Mucosa of stomach (tissue), 1 donor: ENCODE data around the gene ITGB5.

Source experiments
- H3K27me3 ChIP-seq: one replicate; pipeline ENCODE4 v1.7.0; 2013; ENCODE audit warnings: mild to moderate bottlenecking, low read length; ENCODE audit not compliant: control insufficient read depth, insufficient read depth
- H3K36me3 ChIP-seq: one replicate; pipeline ENCODE4 v1.7.0; 2013; ENCODE audit warnings: low read length; ENCODE audit not compliant: control insufficient read depth, insufficient read depth
- H3K4me1 ChIP-seq: one replicate; pipeline ENCODE4 v1.7.0; 2013; ENCODE audit warnings: mild to moderate bottlenecking, low read length; ENCODE audit not compliant: control insufficient read depth, insufficient read depth
- H3K4me3 ChIP-seq: one replicate; pipeline ENCODE4 v1.7.0; 2013; ENCODE audit warnings: low read length
- H3K9ac ChIP-seq: one replicate; pipeline ENCODE4 v1.7.0; 2013; ENCODE audit warnings: mild to moderate bottlenecking, low read length, moderate library complexity
- H3K9me3 ChIP-seq: one replicate; pipeline ENCODE4 v1.7.0; 2013; ENCODE audit warnings: mild to moderate bottlenecking, low read length, moderate library complexity; ENCODE audit not compliant: control insufficient read depth
- donor health status: Pancreatic carcinoma.

ITGB5 gene

DNA sequence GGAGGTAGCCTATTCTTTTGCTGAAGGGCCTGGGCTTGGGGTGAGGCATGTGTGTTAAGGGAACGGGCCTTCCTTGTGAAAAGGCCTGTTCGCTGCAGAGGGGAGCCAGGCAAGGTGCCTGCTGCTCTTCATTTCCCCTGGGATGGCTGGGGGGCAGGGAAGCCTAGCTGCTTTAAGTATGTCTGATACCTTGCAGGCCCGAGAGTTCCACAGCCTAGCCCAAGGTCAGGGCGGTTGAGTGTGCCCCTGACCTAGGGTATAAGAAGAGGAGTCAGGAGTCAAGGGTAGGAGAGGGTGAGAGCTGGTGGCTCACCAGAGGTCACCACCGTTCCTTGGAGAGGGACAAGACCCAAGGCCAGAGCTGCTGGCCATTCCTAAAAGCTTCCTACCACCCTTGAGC, 110.3 kb downstream of the ITGB5 start:
- no peaks in the 10 kb centered on the region for H3K27me3 ChIP-seq
- H3K36me3 ChIP-seq: no peaks in the 10 kb centered on the region
- no peak overlapping the region for H3K9ac ChIP-seq
- H3K4me1 ChIP-seq: peaks cover 19% of the 10 kb centered on the region
- no peaks in the 10 kb centered on the region for H3K9me3 ChIP-seq
- no peak overlapping the region for H3K4me3 ChIP-seq

DNA sequence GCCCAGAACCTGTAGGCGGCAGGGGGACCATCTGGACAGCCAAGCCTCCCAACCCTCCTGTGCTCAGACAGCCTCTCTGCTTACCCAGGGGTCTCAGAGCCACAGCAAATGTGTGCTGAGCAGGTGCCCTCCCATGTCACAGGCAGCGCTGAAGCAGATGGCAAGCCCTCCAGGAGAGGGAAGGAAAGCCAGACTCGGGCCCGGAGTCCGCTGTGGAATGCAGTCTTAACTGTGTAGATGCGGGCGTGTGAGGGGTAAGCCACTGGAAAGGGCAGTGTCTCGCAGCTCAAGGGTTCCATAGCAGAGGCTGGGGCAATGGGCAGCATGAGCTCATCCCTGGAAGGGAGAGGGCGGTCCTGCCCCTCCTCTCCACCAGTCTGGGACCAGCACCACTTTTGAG, 111.3 kb downstream of the ITGB5 start:
- Histone ChIP-seq H3K4me1 (peaks cover 20% of the 10 kb centered on the region), H3K36me3 (no peaks in the 10 kb centered on the region), H3K27me3 (no peaks in the 10 kb centered on the region), H3K9me3 (no peaks in the 10 kb centered on the region), H3K4me3 (no peak overlapping the region), H3K9ac (no peak overlapping the region)

DNA sequence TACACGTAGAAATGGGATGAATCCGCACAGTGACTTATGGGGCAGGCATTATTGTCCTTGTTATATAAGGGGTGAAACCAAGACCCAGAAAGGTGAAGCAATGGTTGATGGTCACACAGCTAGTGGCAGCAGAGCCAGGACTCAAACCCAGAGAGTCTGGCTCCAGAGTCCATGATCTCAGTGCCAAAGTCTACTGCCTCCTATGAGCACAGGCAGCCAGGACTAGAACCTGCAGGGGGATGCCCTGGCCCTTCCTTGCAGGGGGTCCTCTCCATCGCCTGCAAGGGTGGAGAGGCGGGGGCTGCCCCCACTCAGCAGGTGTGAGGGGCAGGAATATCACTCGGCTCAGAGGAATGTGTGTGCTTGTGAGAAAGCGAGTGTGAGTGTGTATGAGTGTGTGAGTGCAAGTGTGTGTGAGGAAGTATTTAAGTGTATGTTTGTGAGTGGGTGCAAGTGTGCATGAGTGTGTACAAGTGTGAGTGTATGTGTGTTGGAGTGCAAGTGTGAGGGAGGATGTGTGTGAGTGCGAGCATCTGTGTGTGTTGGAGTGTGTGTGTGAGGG, 112.2 kb downstream of the ITGB5 start:
- peaks cover 13% of the 10 kb centered on the region for H3K4me1 ChIP-seq
- H3K9me3 ChIP-seq: no peaks in the 10 kb centered on the region
- H3K9ac ChIP-seq: no peak overlapping the region
- H3K4me3 ChIP-seq: no peak overlapping the region
- no peaks in the 10 kb centered on the region for H3K27me3 ChIP-seq
- H3K36me3 ChIP-seq: no peaks in the 10 kb centered on the region

DNA sequence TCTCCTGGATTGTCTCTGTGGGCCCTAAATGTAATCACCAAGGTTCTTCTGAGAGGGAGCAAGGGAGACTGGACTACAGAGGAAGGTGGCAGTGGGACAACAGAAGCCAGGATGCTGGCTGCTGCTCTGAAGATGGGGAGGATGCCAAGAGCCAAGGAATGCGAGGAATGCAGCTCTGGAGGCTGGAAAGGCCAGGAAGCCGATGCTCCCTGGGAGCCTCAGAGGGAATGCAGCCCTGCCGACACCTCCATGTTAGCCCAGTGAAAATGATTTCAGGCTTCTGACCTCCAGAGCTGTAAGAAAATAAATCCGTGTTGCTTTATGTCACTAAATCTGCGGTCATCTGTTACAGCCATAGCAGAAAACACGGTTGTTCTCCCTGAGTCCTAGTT, 112.8 kb downstream of the ITGB5 start:
- Histone ChIP-seq H3K27me3 (no peaks in the 10 kb centered on the region), H3K9ac (no peak overlapping the region), H3K9me3 (no peaks in the 10 kb centered on the region), H3K36me3 (no peaks in the 10 kb centered on the region), H3K4me1 (peaks cover 9% of the 10 kb centered on the region), H3K4me3 (no peak overlapping the region)

DNA sequence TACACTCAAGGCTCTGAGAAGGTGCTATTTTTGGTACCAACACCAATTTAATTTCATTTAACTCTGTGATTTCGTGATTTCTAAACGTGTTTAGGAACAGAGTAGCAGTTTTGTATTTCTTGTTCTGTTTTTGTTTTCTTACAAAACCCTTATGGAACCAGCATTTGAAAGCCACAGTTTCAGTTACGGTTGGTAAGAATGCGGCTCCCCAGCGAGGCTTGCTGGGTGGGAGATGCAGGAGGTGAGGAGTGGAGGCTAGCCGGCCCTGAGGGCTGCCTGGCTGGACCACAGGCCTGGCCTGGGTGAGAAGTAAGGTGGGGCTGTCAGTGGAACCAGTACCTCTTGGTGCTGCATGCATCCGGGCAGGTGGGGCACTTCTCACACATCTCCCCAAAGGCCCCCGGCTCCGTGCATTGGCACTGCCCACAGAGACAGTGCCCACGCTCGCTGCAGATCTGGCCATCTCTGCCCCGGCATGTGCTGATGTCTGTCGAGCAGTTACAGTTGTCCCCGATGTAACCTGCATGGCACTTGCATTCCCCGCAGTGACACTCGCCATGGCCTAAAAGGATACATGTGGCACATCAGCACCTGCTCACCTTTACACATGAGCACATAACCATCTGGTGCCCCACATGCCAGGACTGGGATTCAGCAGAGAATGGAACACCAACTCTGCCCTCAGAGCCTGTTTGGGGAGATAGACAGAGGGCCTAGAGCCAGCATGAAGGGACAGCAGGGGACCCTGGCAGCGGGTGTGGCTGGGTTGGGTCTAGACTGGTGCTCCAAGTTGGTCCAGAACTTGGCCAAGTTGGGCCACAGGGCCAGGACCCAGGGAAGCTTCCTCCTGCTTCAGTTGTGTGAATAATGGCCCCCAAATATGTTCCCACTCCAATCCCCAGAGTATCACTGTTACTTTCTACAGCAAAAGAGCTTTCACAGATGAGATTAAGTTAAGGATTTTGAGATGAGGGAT, 113.5 kb downstream of the ITGB5 start:
- Histone ChIP-seq H3K36me3 (no peaks in the 10 kb centered on the region), H3K9ac (no peak overlapping the region), H3K4me3 (no peak overlapping the region), H3K9me3 (no peaks in the 10 kb centered on the region), H3K4me1 (peaks cover 9% of the 10 kb centered on the region), H3K27me3 (no peaks in the 10 kb centered on the region)

DNA sequence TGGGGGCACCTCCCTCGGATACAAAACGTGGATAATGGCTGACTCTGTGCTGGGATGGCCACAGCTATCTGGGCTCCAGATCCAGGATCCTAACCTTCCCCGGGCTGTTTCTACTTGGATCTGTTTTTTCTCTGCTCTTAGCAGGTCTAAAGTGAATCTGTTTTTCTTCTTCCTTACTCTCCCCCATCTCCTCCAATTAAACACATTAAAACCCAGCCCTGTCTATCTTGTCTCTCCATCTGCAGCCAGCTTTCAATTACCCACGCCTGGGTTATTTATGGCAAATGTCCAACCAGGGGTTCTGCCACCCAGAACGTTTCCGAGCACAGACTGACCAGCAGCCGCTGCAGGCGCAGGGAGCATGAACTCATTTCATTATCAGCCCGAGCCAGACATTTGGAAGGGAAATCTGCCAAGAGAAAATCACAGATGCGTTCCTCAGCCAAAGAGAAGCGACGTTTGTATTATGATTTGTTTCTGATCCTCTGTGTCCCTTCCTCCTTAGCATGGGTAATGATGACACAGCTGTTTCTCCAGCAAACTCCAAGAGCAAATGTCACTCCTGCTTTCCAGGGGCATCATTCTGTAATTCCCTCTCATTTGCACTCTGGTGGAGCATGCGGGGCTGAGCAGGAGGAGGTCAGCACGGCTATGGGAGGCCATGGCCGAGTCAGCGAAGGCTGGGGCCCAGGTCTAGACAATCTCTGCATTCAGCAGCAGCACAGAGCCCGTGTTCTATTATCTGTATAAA, 114.9 kb downstream of the ITGB5 start:
- Histone ChIP-seq H3K9ac (no peak overlapping the region), H3K4me3 (no peak overlapping the region), H3K27me3 (no peaks in the 10 kb centered on the region), H3K9me3 (no peaks in the 10 kb centered on the region), H3K36me3 (no peaks in the 10 kb centered on the region), H3K4me1 (peaks cover 9% of the 10 kb centered on the region)

DNA sequence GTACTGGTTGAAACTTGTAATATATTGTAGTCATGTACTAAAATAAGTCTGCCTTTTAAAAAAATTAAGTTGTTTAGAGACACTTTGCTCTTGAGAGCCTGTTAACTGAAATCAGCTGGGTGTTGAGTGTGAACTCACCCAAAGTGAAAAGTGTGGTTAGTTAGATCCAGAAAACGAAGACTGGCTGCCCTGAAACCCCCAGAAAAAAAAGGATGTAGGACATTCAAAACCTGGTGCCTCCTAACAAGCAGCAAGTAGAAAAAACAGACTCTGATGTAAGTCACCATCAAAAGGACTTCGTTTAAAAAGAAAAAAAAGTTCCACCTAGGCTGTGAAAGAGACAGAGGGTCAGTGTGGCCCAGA, 116.1 kb downstream of the ITGB5 start:
- Histone ChIP-seq H3K36me3 (no peaks in the 10 kb centered on the region), H3K9me3 (no peaks in the 10 kb centered on the region), H3K9ac (no peak overlapping the region), H3K27me3 (no peaks in the 10 kb centered on the region), H3K4me3 (no peak overlapping the region), H3K4me1 (peaks cover 9% of the 10 kb centered on the region)

DNA sequence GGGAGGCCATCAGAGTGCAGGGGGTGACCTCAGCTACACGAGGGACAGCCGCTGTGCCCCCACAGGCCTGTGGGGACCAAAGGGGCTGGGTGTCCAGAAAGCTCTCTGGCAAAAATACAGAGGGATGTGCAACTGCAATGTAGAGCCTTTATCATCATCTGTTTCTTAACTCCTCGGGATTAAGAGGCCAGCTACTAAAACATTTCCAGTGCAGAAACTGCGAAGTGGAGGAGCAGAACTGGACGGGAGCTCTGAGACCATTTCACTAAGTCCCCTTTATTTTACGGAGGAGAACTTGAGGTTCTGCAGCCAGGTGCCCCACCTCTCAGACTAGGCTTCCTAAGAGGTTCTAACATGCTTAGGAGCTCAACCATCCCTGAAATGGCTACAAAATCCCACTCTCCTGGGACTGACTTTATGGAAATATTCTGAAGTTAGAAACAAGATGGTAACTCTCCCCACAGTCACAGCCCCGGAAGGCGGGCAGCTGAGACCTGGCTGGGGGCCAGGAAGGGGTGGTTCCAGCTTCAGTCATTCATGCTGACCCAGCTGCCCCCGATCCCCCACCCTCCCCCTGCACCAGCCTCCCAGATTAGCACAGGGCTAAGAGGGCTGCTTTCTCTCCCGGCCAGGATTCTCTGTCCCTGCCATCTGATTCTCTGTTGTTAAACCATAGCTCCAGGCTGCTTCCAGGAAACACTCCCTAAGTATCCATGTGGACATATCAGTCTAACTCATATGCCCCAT, 116.7 kb downstream of the ITGB5 start:
- no peaks in the 10 kb centered on the region for H3K9me3 ChIP-seq
- H3K4me1 ChIP-seq: peaks cover 9% of the 10 kb centered on the region
- no peak overlapping the region for H3K4me3 ChIP-seq
- no peaks in the 10 kb centered on the region for H3K27me3 ChIP-seq
- no peak overlapping the region for H3K9ac ChIP-seq
- H3K36me3 ChIP-seq: no peaks in the 10 kb centered on the region

DNA sequence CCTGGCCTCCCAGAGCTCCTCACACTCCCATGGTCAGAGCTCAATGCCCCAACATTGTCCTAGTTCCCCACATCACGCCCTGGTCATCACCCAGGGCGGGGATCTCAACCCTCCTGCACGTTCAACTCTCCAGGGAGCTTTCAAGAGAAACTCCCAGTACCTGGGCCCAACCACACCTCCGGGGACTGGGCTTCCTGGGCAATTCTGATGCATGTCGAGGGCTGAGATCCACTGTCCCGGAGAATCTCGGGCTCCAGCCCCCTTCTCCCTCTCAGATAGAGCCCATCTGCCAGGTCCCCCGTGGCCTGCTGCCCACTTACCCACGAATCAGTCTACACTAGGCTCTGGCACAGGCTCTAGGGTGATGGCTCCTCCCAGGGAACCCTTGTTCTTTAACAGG, 117.7 kb downstream of the ITGB5 start:
- H3K9me3 ChIP-seq: no peaks in the 10 kb centered on the region
- no peaks in the 10 kb centered on the region for H3K36me3 ChIP-seq
- no peak overlapping the region for H3K4me3 ChIP-seq
- H3K27me3 ChIP-seq: no peaks in the 10 kb centered on the region
- H3K9ac ChIP-seq: no peak overlapping the region
- peaks cover 9% of the 10 kb centered on the region for H3K4me1 ChIP-seq

DNA sequence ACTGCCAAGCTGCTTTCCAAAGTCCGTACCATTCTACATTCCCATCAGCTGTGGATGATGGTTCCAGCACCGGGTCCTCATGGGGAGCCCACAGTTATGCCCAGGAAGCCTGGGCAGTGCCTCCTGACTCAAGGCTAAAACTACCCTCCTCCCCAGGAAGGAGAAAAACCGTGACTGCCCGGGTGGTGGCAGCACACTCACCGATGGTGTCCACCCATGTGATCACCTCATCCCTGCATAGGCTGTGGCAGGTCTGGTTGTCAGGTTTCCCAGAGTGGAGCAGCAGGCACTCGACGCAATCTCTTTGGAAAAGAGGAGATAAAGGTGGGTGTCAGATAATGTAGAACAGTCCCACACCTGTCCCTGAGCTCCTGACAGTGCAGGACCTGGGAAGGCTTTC, 118.4 kb downstream of the ITGB5 start:
- H3K9me3 ChIP-seq: no peaks in the 10 kb centered on the region
- H3K27me3 ChIP-seq: no peaks in the 10 kb centered on the region
- H3K36me3 ChIP-seq: no peaks in the 10 kb centered on the region
- H3K4me1 ChIP-seq: peaks cover 9% of the 10 kb centered on the region
- no peak overlapping the region for H3K4me3 ChIP-seq
- H3K9ac ChIP-seq: no peak overlapping the region

DNA sequence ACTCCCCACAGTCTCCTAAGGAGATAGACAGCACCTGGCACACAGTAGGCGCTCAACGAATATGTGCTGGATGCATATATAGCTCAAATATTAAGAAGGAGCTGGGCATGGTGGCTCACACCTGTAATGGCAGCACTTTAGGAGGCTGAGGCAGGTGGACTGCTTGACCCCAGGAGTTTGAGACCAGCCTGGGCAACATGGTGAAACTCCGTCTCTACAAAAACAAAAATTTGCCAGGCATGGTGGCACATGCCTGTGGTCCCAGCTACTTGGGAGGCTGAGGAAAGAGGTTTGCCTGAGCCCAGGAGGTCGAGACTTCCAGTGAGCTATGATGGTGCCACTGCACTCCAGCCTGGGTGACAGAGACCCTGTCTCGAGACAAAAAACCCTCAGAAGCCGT, 119.5 kb downstream of the ITGB5 start:
- Histone ChIP-seq H3K36me3 (no peaks in the 10 kb centered on the region), H3K4me1 (peaks cover 9% of the 10 kb centered on the region), H3K27me3 (no peaks in the 10 kb centered on the region), H3K9me3 (no peaks in the 10 kb centered on the region), H3K4me3 (no peak overlapping the region), H3K9ac (no peak overlapping the region)
